Measurements from ENCODE around the gene FERMT1. TPM values are rescaled to one million over a fixed set of nuclear protein-coding genes. Genes with fewer than 3 reads are reported as not detected.

The FERMT1 gene
- total RNA-seq, 1 experiment from 2014 or later = 0.95 TPM

- Histone ChIP-seq H3K36me3 (ENCODE audit: control insufficient read depth, insufficient read depth, low read length) (no peaks in the 10 kb centered on the region), H3K4me3 (ENCODE audit: low read depth in 2 of 2, low read length in 2 of 2) (no peak overlapping the region), H3K4me1 (ENCODE audit: control insufficient read depth, insufficient read depth, low read length) (no peaks in the 10 kb centered on the region), H3K9me3 (ENCODE audit: control insufficient read depth, insufficient read depth, low read depth, low read length) (no peaks in the 10 kb centered on the region), H3K27me3 (ENCODE audit: control insufficient read depth, insufficient read depth, low read length) (no peaks in the 10 kb centered on the region; the same call in 1 of the 2 replicates), H3K27ac (ENCODE audit: low read length) (no peak overlapping the region)
- intact Hi-C loops (cut with micrococcal nuclease; ENCODE audit: unreplicated experiment) (no loop called here), in situ Hi-C loops (cut with HindIII; ENCODE audit: low pct_unique_long_range_greater_than_20kb, low sequenced_read_pairs) (no loop called here)
- POLR2A ChIA-PET = no interaction called here
- no peak for DNase-seq (ENCODE audit: low read depth, low spot score)
- CTCF ChIA-PET = no interaction called here
- no peak for ATAC-seq
- TF ChIP-seq TCF7L2 (IDR thresholded peaks at IDR 0.05; ENCODE audit: low read depth, low read length) = no peak
- no peak for TF ChIP-seq CTCF (IDR thresholded peaks at IDR 0.05)
- TF ChIP-seq SIN3A (IDR thresholded peaks at IDR 0.05; ENCODE audit: borderline replicate concordance, insufficient read depth, low read depth, low read length) = no peak
- no peak for TF ChIP-seq POLR2AphosphoS5 (IDR thresholded peaks at IDR 0.05; ENCODE audit: low read depth, low read length)
- no peak for TF ChIP-seq REST (IDR thresholded peaks at IDR 0.05; ENCODE audit: insufficient read depth in 1 of 2, low read depth in 2 of 2, low read length in 1 of 2)
- no TSS peak for BruUV-seq (replicated peaks)
Observed at GRCh38 chr20:6104493-6105188, 18.2 kb downstream of the FERMT1 start.

GRCh38 chr20:6103301-6103700, 19.5 kb downstream of the FERMT1 start:
- ChIA-PET POLR2A (no interaction called here), CTCF (no interaction called here)
- Histone ChIP-seq H3K27ac (ENCODE audit: low read length) (no peak overlapping the region), H3K4me3 (ENCODE audit: low read depth in 2 of 2, low read length in 2 of 2) (no peak overlapping the region), H3K4me1 (ENCODE audit: control insufficient read depth, insufficient read depth, low read length) (no peaks in the 10 kb centered on the region), H3K9me3 (ENCODE audit: control insufficient read depth, insufficient read depth, low read depth, low read length) (no peaks in the 10 kb centered on the region), H3K27me3 (ENCODE audit: control insufficient read depth, insufficient read depth, low read length) (no peaks in the 10 kb centered on the region; the same call in 1 of the 2 replicates), H3K36me3 (ENCODE audit: control insufficient read depth, insufficient read depth, low read length) (no peaks in the 10 kb centered on the region)
- DNase-seq (ENCODE audit: low read depth, low spot score) = no peak
- intact Hi-C loops (cut with micrococcal nuclease; ENCODE audit: unreplicated experiment) (no loop called here), in situ Hi-C loops (cut with HindIII; ENCODE audit: low pct_unique_long_range_greater_than_20kb, low sequenced_read_pairs) (no loop called here)
- TF ChIP-seq REST (IDR thresholded peaks at IDR 0.05; ENCODE audit: insufficient read depth in 1 of 2, low read depth in 2 of 2, low read length in 1 of 2) (no peak), CTCF (IDR thresholded peaks at IDR 0.05) (no peak), POLR2AphosphoS5 (IDR thresholded peaks at IDR 0.05; ENCODE audit: low read depth, low read length) (no peak), TCF7L2 (IDR thresholded peaks at IDR 0.05; ENCODE audit: low read depth, low read length) (no peak), SIN3A (IDR thresholded peaks at IDR 0.05; ENCODE audit: borderline replicate concordance, insufficient read depth, low read depth, low read length) (no peak)
- no peak for ATAC-seq
- no TSS peak for BruUV-seq (replicated peaks)
